ENCODE data around the gene ZBED1.

DNA sequence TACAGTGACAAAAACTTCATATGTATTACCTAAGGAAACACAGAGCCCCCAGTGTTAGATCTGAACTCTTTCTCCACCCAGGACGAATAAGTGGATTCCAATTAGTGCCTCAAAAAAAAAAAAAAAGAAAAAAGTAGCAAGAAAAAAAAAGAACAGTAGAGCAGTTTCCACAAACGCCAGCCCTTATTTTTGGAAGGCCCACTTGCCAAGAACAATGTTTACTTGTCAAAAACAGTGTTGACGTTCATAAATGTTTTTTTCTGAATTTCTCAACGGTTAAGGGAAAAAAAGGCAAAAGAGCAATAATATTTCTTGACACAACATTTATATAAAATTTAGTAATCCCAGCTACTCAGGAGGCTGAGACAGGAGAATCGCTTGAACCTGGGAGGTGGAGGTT is 38.7 kb downstream of the ZBED1 start:
- TF ChIP-seq RAD21 (IDR thresholded peaks at IDR 0.05) (no peak), EGR1 (IDR thresholded peaks at IDR 0.05; ENCODE audit: low read depth in 2 of 2) (no peak)
- TF ChIP-seq, protein P1, sequence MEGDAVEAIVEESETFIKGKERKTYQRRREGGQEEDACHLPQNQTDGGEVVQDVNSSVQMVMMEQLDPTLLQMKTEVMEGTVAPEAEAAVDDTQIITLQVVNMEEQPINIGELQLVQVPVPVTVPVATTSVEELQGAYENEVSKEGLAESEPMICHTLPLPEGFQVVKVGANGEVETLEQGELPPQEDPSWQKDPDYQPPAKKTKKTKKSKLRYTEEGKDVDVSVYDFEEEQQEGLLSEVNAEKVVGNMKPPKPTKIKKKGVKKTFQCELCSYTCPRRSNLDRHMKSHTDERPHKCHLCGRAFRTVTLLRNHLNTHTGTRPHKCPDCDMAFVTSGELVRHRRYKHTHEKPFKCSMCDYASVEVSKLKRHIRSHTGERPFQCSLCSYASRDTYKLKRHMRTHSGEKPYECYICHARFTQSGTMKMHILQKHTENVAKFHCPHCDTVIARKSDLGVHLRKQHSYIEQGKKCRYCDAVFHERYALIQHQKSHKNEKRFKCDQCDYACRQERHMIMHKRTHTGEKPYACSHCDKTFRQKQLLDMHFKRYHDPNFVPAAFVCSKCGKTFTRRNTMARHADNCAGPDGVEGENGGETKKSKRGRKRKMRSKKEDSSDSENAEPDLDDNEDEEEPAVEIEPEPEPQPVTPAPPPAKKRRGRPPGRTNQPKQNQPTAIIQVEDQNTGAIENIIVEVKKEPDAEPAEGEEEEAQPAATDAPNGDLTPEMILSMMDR (IDR thresholded peaks at IDR 0.05; ENCODE audit: low read depth, low read length, missing input control), result no peak
- TF ChIP-seq, protein P2, sequence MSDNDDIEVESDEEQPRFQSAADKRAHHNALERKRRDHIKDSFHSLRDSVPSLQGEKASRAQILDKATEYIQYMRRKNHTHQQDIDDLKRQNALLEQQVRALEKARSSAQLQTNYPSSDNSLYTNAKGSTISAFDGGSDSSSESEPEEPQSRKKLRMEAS (IDR thresholded peaks at IDR 0.05), result no peak
- TF ChIP-seq, protein P3, sequence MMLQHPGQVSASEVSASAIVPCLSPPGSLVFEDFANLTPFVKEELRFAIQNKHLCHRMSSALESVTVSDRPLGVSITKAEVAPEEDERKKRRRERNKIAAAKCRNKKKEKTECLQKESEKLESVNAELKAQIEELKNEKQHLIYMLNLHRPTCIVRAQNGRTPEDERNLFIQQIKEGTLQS (IDR thresholded peaks at IDR 0.05), result no peak
- TF ChIP-seq, protein P4, sequence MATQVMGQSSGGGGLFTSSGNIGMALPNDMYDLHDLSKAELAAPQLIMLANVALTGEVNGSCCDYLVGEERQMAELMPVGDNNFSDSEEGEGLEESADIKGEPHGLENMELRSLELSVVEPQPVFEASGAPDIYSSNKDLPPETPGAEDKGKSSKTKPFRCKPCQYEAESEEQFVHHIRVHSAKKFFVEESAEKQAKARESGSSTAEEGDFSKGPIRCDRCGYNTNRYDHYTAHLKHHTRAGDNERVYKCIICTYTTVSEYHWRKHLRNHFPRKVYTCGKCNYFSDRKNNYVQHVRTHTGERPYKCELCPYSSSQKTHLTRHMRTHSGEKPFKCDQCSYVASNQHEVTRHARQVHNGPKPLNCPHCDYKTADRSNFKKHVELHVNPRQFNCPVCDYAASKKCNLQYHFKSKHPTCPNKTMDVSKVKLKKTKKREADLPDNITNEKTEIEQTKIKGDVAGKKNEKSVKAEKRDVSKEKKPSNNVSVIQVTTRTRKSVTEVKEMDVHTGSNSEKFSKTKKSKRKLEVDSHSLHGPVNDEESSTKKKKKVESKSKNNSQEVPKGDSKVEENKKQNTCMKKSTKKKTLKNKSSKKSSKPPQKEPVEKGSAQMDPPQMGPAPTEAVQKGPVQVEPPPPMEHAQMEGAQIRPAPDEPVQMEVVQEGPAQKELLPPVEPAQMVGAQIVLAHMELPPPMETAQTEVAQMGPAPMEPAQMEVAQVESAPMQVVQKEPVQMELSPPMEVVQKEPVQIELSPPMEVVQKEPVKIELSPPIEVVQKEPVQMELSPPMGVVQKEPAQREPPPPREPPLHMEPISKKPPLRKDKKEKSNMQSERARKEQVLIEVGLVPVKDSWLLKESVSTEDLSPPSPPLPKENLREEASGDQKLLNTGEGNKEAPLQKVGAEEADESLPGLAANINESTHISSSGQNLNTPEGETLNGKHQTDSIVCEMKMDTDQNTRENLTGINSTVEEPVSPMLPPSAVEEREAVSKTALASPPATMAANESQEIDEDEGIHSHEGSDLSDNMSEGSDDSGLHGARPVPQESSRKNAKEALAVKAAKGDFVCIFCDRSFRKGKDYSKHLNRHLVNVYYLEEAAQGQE (IDR thresholded peaks at IDR 0.05), result no peak
